GM21825 (cell line): Measurements from ENCODE around the gene BLVRA.
"Not testable (repeated sequence)": the region's sequence is repeated elsewhere in the genome, so short reads cannot be mapped to it uniquely, and the experiment has no call there.

Source experiments
- ATAC-seq: cut with Tn5 transposase; IDR thresholded peaks from one replicate; pipeline ENCODE4 v1.9.1; 2021; ENCODE audit warnings: mild to moderate bottlenecking, moderate library complexity; ENCODE audit not compliant: unreplicated experiment

Gene BLVRA

DNA sequence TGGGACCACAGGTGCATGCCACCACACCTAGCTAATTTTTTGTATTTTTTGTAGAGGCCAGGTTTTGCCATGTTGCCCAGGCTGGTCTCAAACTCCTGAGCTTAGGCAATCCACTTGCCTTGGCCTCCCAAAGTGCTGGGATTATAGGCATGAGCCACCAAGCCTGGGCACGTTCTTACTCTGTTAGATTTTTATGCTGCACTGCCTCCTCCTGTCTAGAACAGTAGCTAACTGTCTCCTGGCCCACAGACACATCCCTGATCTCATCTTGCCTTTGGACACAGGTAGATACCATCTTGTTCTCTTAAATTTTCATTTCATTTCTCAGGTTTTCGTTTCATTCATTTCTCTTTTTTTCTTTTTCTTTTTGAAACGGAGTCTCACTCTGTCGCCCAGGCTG lies 41.1 kb downstream of the BLVRA start:
- no peak for ATAC-seq

DNA sequence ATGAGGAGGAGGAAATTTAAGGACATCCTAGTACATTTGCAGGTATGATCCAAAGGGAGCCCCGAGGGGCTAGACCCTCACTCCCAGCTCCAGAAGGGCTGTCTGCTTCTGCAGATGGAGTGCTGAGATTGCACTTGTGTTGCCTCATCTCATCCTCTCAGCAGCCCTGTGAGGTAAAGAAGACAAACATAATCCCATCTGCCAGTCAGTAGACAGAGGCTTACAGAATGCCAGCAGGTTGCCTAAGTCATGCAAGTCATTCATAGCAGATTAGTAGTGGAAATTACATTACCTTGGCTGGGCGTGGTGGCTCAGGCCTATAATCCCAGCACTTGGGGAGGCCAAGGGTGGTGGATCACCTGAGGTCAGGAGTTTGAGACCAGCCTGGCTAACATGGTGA lies 45.4 kb downstream of the BLVRA start:
- no peak for ATAC-seq

DNA sequence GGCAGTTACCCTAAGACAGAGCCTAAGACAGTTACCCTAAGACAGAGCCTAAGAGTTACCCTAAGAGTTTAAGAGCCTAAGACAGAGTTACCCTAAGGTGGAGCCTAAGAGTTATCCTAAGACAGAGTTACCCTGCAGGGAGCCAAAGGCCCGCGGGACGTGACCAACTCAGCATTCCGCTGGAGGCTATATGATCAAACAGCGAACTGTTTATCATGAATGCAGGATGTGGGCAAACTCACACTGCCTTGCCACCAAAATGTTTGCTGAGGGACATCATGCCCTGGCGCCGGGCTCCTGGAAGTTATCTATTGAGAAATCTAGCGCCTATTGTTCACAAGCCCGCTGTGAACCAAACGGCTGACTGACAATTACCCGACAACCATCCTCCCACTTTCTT lies 49.9 kb downstream of the BLVRA start:
- no peak for ATAC-seq

DNA sequence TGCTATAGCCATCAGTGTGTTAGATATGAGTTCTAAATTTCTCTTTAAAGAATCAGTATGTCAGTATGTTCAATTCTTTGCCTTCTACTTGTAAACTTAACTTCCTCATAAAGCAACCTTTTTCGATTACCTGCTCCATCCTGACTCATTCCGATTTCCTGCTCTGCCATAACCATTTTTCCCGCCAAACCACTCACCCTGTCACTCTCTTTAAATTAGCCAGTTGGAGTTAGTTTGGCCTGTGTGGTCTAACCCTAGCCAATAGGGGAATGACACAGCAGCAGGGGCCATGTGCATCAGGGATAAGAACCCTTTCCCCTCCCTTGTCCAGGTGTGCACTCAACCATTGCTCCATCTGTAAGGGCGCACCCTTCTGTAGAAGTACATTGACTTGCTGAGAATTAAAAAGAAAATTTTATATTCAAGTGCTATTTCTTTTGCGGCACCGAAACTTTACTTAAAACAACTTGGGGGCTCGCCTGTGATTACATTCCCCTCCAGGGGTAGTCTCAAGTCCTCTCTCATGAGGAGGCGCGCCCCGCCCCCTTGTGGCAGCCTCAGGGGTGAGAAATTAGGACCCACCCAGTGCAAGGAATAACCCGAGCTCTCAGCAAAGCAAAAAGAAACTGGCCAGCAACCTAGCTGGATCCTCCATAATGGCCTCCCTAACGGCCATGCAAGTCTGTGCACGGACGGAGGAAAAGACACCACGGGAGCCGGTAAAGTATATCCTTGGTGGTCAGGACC lies 51.9 kb downstream of the BLVRA start:
- ATAC-seq = not testable (repeated sequence)

DNA sequence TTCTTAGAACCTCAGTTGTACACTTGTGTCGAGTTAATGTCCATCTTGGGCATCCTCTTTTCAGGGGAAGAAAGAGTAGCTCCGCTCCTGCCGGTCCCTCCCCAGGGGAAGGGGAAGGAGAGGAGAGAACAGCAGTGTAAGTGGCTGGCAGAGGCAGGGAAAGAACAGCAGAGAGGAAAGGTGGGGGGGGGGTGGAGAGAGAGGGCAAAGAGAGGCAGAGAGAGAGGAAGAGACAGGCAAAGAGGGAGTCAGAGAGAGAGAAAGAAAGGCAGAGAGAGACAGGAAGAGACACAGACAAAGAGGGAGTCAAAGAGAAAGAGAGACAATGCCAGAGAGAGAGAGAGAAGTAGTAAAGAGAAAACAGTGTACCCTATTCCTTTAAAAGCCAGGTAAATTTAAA lies 56.9 kb downstream of the BLVRA start:
- no peak for ATAC-seq

DNA sequence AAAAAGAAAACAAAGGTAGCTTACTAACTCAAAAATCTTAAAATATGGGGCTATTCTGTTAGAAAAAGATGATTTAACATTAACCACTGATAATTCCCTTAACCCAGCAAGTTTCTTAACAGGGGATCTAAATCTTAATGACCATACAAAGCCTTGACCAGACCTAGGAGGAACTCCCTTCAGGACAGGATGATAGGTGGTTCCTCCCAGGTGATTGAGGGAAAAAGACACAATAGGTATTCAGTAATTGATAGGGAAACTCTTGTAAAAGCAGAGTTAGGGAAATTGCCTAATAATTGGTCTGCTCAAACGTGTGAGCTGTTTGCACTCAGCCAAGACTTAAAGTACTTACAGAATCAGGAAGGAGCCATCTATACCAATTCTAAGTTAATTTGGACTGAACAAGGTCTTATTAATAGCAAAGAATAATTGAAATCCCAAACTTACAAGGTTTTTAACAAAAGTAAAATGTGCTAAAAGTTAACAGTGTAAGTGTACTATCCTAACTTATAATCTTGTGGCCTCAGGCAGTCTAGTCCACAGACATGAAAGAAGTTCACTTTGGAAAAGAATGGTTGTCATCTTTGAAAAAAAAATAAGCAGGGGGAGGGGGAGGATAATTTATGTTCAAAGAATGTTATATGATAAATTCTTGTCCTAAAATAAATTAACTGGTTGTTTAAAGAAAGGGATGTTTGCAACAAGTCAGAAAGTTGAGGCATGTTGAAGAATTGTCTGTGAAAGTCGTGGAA lies 57.7 kb downstream of the BLVRA start:
- not testable (repeated sequence) for ATAC-seq

DNA sequence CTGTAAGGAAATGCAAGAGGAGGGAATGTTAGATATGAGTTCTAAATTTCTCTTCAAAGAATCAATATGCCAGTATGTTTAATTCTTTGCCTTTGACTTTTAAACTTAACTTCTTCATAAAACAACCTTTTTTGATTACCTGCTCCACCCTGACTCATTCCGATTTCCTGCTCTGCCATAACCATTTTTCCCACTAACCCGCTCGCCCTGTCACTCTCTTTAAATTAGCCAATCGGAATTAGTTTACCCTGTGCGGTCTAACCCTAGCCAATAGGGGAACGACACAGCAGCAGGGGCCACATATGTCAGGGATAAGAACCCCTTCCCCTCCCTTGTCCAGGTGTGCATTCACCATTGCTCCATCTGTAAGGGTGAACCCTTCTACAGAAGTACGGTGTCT lies 64.9 kb downstream of the BLVRA start:
- ATAC-seq = not testable (repeated sequence)

DNA sequence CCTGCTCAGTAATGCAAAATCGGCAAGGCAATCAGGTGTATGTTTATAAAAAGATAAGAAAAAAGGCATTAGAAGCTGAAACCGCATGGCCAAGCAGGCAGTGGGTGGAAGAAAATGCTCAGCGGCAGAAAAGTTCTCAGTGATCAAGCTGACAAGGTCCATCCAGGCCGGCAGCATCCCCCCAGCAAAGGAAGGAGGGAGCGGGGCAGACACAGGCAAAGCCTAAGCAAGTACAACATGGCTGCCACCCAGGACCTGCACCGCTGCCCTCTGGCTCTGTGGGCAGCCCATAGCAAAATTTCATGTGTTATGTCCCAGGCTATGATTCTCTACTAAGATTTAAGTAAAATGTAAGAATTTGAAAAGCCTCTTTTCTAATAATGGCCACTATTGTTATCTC lies 65.5 kb downstream of the BLVRA start:
- no peak for ATAC-seq

DNA sequence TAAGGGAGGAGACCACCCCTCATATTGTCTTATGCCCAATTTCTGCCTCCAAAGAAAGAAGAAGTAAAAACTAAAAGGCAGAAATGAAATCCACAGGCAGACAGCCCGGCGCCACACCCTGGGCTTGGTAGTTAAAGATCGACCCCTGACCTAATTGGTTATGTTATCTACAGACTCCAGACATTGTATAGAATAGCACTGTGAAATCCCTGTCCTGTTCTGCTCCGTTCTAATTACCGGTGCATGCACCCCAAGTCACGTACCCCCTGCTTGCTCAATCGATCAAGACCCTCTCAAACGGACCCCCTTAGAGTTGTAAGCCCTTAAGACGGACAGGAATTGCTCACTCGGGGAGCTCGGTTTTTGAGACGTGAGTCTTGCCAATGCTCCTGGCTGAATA lies 66.0 kb downstream of the BLVRA start:
- ATAC-seq = not testable (repeated sequence)

DNA sequence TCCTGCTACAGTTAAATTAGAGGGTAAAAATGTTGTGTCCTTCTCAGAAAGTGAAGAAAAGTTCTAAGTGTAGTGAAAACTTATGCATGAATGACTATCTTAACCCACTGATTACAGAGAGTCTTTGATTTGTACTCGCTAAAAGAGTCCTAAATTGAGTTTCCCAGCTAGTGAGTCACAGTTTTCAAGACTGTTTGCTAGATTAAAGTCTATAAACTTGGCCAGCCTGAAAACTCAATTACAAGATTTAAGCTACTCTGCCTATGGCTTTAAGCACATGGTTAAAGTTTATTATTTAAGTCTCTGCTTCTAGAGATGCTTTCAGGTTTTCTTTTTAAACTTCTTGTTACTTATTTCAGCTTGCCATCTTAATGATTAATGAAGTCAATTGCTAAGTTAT lies 66.5 kb downstream of the BLVRA start:
- no peak for ATAC-seq

DNA sequence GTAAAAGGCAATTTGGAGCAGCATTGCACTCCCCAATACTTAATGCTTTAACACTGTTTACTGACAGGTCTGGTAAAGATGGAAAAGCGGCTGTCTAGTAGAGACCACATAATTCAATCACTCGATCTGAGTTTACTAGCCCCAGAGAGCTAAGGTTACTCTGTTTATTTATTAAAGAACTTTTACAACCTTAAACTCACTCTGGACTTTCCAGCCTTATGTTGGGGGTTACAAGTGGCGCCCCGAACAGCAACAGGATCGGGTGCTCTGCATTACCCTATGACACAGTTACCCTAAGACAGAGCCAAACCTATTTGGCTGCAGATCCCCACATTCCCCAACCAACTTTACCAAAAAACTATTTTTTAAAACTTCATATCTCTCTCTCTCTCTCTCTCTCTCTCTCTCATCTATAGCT lies 66.9 kb downstream of the BLVRA start:
- no peak for ATAC-seq

DNA sequence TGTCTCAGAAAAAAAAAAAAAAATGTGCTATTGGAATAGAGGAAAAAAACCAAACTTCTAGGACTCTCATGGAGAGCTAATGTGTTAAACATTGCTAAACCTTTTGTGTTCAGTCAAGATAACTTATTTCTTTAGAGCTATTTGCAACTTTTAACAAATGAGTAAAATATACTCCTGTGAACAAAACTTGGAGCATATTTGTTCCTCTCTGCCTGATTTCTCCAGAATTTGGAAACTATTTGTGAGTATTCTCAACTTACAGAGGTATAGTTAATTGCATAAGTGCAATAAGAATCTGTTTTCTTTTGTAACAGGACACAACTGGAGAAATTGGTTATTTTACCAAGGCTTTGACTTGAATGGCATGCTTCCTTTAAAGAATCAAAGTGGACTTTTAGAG lies 72.4 kb downstream of the BLVRA start:
- ATAC-seq = not testable (repeated sequence)

DNA sequence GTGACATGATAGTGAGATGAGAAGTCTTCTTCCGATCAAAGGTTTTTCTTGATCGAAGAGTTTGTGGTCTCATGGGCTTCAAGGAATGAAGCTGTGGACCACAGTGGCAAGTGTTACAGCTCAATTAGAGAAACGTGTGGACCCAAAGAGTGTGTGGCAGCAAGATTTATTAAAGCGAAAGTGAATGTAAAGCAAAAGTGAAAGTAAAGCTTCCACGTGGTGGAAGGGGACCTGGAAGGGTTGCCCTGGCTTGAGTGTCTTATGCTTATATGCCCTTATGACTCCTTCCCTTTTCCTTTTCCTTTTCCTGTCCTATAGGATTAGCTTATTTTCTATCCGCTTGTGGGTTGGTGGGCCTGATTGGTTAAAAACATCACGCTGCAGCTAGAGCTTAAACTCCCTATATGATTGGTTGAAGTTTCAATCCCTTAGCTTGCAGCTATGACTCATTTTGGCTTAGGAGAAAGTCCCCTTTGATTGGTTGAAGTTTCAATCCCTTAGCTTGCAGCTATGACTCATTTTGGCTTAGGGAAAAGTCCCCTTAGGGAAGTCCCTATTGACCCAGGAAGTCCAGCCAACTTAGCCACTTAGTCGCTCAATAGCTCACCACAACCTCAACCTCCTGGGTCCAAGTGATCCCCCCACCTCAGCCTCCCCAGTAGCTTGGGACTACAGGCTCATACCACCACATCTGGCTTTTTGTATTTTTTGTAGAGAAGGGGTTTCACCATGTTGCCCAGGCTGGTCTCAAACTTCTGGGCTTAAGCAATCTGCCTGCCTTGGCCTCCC lies 76.2 kb downstream of the BLVRA start:
- ATAC-seq = peak; percentile 49

DNA sequence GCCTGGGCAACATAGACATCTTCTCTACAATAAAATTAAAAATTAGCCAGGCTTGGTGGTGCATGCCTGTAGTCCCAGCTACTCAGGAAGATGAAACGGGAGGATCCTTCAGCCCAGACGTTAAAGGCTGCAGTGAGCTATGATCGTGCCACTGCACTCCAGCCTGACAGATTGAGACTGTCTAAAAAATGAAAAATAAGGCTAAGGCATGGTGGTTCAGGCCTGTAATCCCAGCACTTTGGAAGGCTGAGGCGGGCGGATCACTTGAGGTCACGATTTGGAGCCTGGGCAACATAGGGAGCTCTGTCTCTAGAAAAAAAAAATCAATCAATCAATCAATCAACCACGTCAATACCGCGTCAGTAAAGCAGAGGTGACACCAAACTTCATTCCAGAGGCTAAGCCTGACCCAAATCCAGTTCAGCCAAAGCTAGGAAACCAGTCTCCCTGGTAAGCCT lies 79.8 kb downstream of the BLVRA start:
- ATAC-seq = no peak

DNA sequence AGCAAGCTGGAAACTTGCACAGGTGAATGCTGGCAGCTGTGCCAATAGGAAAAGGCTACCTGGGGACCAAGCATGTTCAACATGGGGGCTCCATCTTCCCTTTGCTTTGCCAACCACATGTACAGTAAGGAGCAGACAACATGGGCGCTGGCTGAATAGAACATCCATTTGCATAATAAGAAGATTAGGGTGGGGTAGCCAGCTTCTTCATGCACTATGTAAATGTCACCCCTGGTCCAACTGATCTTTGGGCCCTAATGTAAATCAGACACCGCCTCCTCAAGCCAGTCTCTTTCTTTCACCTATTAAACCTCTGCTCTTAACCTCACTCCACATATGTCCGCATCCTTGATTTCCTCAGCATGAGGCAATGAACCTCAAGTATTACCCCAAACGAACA lies 84.8 kb downstream of the BLVRA start:
- ATAC-seq = no peak

DNA sequence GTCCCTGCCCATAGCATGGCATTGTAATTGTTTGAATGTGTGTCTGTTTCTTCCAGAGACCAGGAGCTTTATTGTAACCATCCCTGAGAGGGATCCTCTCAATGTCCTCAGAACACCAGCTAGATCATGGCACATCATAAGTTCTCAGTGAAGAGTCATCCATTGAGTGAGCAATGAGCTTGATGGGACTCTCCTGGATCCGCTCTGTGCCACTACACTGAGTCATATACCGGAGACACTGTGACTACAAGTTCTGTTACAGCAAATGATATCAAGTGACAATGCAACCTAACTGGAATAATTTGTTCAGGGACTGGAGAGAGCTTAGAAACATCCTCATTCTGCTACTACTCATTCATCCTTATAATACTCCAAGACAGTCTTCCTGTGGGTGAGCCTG lies 85.8 kb downstream of the BLVRA start:
- no peak for ATAC-seq

DNA sequence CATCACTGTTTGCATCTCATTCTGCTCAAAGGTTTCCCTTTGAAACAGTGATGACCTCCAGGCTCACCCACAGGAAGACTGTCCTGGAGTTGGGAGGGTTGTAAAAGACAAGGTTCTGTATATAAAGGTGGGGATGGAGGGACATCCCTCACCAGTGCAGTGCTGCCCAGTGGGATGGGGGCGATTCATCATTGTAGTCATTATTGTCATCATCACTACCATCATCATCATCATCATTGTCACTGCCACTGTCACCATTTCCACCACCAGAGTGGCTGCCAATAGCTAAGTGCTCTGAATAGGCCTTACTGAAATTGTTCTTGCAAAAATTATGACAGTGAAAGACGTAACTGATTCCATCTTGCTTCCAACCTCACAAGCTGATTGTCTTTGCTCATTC lies 86.2 kb downstream of the BLVRA start:
- ATAC-seq = no peak

DNA sequence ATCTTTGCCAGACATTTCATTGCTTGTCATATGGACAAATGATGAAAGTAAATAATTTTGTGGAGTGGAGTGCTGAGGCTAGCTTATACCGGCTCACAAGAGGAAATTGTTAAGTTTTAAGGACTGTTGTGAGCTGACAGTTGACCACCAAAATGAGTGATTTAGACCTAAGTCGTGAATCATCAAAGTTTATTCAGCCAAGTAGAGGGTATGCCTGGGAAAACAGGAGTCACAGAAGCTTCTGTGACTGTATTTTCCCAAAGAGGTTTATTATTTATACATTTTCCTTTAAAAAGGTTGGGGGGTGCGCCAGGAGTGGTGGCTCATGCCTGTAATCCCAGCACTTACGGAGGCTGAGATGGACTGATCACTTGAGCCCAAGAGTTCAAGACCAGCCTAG lies 89.0 kb downstream of the BLVRA start:
- no peak for ATAC-seq

DNA sequence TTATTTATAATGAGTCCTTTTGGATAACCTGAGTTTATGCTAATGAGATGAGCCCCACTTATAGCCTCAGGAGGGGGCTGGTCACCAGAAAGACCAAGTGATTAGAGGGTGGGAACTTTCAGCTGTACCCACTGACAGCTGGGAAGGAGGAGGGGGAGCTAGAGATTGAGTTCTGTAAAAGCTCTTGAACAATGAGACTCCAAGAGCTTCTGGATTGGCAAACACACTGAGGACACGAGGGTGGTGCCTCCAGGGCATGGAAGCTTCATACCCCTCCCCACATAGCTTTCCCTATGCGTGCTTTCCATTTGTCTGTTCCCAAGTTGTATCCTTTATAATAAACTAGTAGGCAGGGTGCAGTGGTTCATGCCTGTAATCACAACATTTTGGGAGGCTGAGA lies 90.6 kb downstream of the BLVRA start:
- no peak for ATAC-seq

DNA sequence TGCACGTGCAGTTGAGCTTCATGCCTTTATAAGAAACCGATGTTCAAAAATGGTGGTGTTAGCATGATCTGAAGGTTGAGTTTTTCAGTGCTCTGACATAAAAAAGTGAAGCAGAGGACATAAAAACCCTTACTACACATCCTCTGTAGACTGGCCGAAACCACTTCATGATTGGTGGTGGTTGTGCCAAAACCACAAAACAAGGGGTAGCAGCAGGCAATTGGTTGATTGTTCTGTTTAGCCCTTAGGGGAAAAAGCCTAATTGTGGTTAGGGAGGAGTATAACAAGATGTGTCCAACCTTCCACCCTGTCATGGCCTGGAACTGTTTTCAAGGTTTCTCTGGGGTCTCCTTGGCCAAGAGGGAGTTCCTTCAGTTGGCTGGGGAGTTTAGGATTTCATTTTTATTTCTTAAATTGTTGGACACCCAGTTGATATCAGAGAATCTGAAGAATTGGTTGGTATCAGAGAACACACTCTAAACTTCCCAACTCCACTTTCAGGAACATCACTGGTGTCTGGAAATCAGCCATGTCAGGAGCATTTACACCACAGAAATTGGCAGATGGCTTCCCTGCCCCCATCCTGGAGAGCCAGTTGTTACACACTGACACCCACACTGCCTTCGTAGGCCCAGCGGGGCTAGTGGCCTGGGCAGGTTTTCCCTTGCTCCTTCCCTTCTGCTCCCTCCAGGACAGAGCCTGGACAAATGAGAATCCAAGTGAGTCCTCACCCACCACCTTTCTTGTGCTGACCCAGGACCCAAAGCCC lies 92.1 kb downstream of the BLVRA start:
- no peak for ATAC-seq

DNA sequence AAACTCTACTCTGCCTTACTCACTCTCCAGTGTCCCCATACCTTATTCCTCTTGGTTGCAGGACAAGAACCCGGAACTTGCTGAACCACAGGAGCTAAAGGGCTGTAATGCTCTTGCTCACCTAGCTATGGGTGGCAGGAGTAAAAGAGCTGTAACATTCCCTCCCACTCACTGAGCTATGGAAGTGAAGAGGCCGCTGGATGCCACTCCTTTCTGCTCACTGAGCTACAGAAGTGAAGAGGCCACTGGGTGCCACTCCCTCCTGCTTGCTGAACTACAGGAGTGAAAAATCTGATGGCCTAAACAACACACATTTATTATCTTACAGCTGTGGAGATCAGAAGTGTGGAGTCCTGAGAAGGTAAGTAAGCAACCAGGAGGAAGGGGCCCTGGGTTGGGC lies 93.3 kb downstream of the BLVRA start:
- no peak for ATAC-seq
